WTC11 (cell line): ENCODE results near the gene EID2. TPM values are rescaled to one million over a fixed set of nuclear protein-coding genes. Genes with fewer than 3 reads are reported as not detected.

Experiments
- ATAC-seq: fragments of 200-7000 bp; cut with Tn5 transposase; 2 replicates; pipeline ENCODE4 v1.10.0; 2021; ENCODE audit warnings: mild to moderate bottlenecking, moderate library complexity
- CTCF ChIA-PET: fragments of 300-600 bp; sonication (Branson Sonifier 250); formaldehyde crosslinking; loops from one replicate; lab custom pipeline; 2021; ENCODE audit warnings: antibody characterized with exemption; lab: Charles Lee
- POLR2A ChIA-PET: fragments of 350-600 bp; sonication (Branson Sonifier 250); formaldehyde crosslinking; loops from one replicate; lab custom pipeline; 2021; ENCODE audit warnings: antibody characterized with exemption; lab: Charles Lee
- DNase-seq: peaks from one replicate; pipeline ENCODE4 v3.0.0; 2021; ENCODE audit warnings: low spot score
- H3K27ac Mint-ChIP-seq: 2 replicates; pipeline ENCODE4 v1.8.0; 2021; ENCODE audit warnings: mixed read lengths
- H3K27me3 Mint-ChIP-seq: 2 replicates; pipeline ENCODE4 v1.8.0; 2021; ENCODE audit warnings: low read depth, mild to moderate bottlenecking, moderate library complexity, mixed read lengths
- H3K36me3 Mint-ChIP-seq: 2 replicates; pipeline ENCODE4 v1.8.0; 2021; ENCODE audit warnings: mixed read lengths
- H3K4me1 Mint-ChIP-seq: 2 replicates; pipeline ENCODE4 v1.8.0; 2022; ENCODE audit warnings: mixed read lengths
- H3K4me3 Mint-ChIP-seq: 2 replicates; pipeline ENCODE4 v1.8.0; 2021; ENCODE audit warnings: mild to moderate bottlenecking, moderate library complexity, mixed read lengths
- H3K9me3 Mint-ChIP-seq: 2 replicates; pipeline ENCODE4 v1.8.0; 2021; ENCODE audit warnings: mixed read lengths
- ARID4B ChIP-seq: sonication (generic); formaldehyde crosslinking; IDR thresholded peaks from 2 replicates; pipeline ENCODE4 v1.8.0; 2023; ENCODE audit warnings: missing genetic modification reagents, mild to moderate bottlenecking, borderline replicate concordance
- E2F5 ChIP-seq: sonication (generic); formaldehyde crosslinking; IDR thresholded peaks from 2 replicates; pipeline ENCODE4 v1.8.1; 2022; ENCODE audit warnings: mild to moderate bottlenecking, moderate library complexity, missing genetic modification reagents
- EMX1 ChIP-seq: fragments of 250-450 bp; sonication (Bioruptor Pico); IDR thresholded peaks from 2 replicates; pipeline ENCODE4 v1.8.0; 2021; ENCODE audit warnings: mild to moderate bottlenecking
- ESRRA ChIP-seq: sonication (generic); formaldehyde crosslinking; IDR thresholded peaks from 2 replicates; pipeline ENCODE4 v1.8.1; 2022; ENCODE audit warnings: mild to moderate bottlenecking, missing genetic modification reagents, borderline replicate concordance
- ETV6 ChIP-seq: sonication (generic); formaldehyde crosslinking; IDR thresholded peaks from 2 replicates; pipeline ENCODE4 v1.8.1; 2022; ENCODE audit warnings: mild to moderate bottlenecking, missing genetic modification reagents
- FOXP4 ChIP-seq: sonication (generic); formaldehyde crosslinking; IDR thresholded peaks from 2 replicates; pipeline ENCODE4 v1.8.0; 2022; ENCODE audit warnings: mild to moderate bottlenecking, missing genetic modification reagents
- GABPB1 ChIP-seq: sonication (generic); formaldehyde crosslinking; IDR thresholded peaks from 2 replicates; pipeline ENCODE4 v1.8.1; 2023; ENCODE audit warnings: mild to moderate bottlenecking, missing genetic modification reagents
- JUN ChIP-seq: sonication (generic); formaldehyde crosslinking; IDR thresholded peaks from 2 replicates; pipeline ENCODE4 v1.8.0; 2023; ENCODE audit warnings: mild to moderate bottlenecking, missing genetic modification reagents
- MAX ChIP-seq: sonication (generic); formaldehyde crosslinking; IDR thresholded peaks from 2 replicates; pipeline ENCODE4 v1.8.0; 2022; ENCODE audit warnings: mild to moderate bottlenecking, missing genetic modification reagents
- MYBL2 ChIP-seq: sonication (generic); formaldehyde crosslinking; IDR thresholded peaks from 2 replicates; pipeline ENCODE4 v1.8.1; 2023; ENCODE audit warnings: mild to moderate bottlenecking, moderate library complexity, missing genetic modification reagents
- NR1H2 ChIP-seq: sonication (generic); formaldehyde crosslinking; IDR thresholded peaks from 2 replicates; pipeline ENCODE4 v1.9.0; 2021; ENCODE audit warnings: mild to moderate bottlenecking, moderate library complexity, missing genetic modification reagents
- RELA ChIP-seq: sonication (generic); formaldehyde crosslinking; IDR thresholded peaks from 2 replicates; pipeline ENCODE4 v1.8.1; 2022; ENCODE audit warnings: missing genetic modification reagents, mild to moderate bottlenecking, borderline replicate concordance
- SMAD3 ChIP-seq: sonication (generic); formaldehyde crosslinking; IDR thresholded peaks from 2 replicates; pipeline ENCODE4 v1.8.0; 2022; ENCODE audit warnings: missing genetic modification reagents, mild to moderate bottlenecking, borderline replicate concordance
- SP1 ChIP-seq: sonication (generic); formaldehyde crosslinking; conservative IDR thresholded peaks from 2 replicates; pipeline ENCODE4 v1.8.1; 2022; ENCODE audit warnings: missing genetic modification reagents
- TEAD1 ChIP-seq: sonication (generic); formaldehyde crosslinking; IDR thresholded peaks from 2 replicates; pipeline ENCODE4 v1.8.0; 2022; ENCODE audit warnings: mild to moderate bottlenecking, missing genetic modification reagents
- ZBTB21 ChIP-seq: sonication (generic); formaldehyde crosslinking; IDR thresholded peaks from 2 replicates; pipeline ENCODE4 v1.8.1; 2023; ENCODE audit warnings: mild to moderate bottlenecking, missing genetic modification reagents, borderline replicate concordance
- ZNF232 ChIP-seq: sonication (generic); formaldehyde crosslinking; IDR thresholded peaks from 2 replicates; pipeline ENCODE4 v1.8.0; 2022; ENCODE audit warnings: mild to moderate bottlenecking, missing genetic modification reagents
- ZNF281 ChIP-seq: sonication (generic); formaldehyde crosslinking; IDR thresholded peaks from 2 replicates; pipeline ENCODE4 v1.8.0; 2023; ENCODE audit warnings: mild to moderate bottlenecking, missing genetic modification reagents
- ZNF317 ChIP-seq: sonication (generic); formaldehyde crosslinking; IDR thresholded peaks from 2 replicates; pipeline ENCODE4 v1.8.1; 2023; ENCODE audit warnings: low read depth, mild to moderate bottlenecking, moderate library complexity, missing genetic modification reagents, borderline replicate concordance
- ZNF416 ChIP-seq: fragments of 250-450 bp; sonication (Bioruptor Pico); IDR thresholded peaks from 2 replicates; pipeline ENCODE4 v1.9.0; 2021; ENCODE audit warnings: mild to moderate bottlenecking, inconsistent platforms
- ZNF512 ChIP-seq: sonication (generic); formaldehyde crosslinking; IDR thresholded peaks from 2 replicates; pipeline ENCODE4 v1.8.1; 2022; ENCODE audit warnings: missing genetic modification reagents, borderline replicate concordance
- total RNA-seq: library from RNA; stranded (reverse); gene quantifications from 3 replicates; pipeline ENCODE4 v1.2.3, GENCODE V29; 2021

The EID2 gene
- total RNA-seq, 1 experiment from 2014 or later = 21.5 TPM

GRCh38 chr19:39497996-39498797, 41.8 kb downstream of the EID2 start:
- H3K27me3 Mint-ChIP-seq = peaks cover 50% of the 10 kb centered on the region
- ATAC-seq (peak; percentile 71), DNase-seq (peak; percentile 88)
- H3K4me1 Mint-ChIP-seq = peaks cover 34% of the 10 kb centered on the region
- POLR2A ChIA-PET = interaction anchor here (1.0 to 1.9 kb wide), 5 partner anchors 8 to 107 kb away, joined by 3 to 11 read pairs (median 4); partner anchors contain the start of genes MED29, PAF1, RPS16 and TIMM50
- H3K36me3 Mint-ChIP-seq = peaks cover 7% of the 10 kb centered on the region; the same call in 1 of the 2 replicates
- H3K27ac Mint-ChIP-seq = peak overlapping the region; percentile 2
- CTCF ChIA-PET = interaction anchor here (0.6 to 3.9 kb wide), 23 partner anchors 8 to 1103 kb away, joined by 3 to 56 read pairs (median 4); partner anchors contain the start of genes DYRK1B, EID2B, LTBP4 and MED29
- H3K9me3 Mint-ChIP-seq = no peaks in the 10 kb centered on the region
- H3K4me3 Mint-ChIP-seq = peak overlapping the region; percentile 73
- TF ChIP-seq MYBL2 (no peak), ETV6 (peak; percentile 39; the same call in 1 of the 2 replicates), TEAD1 (peak; percentile 56; the same call in 1 of the 2 replicates), ZNF232 (CRISPR knock-in tag) (0 out of 2 replicates have a peak, but pooled peaks have one; percentile 35), ZNF416 (CRISPR knock-in tag) (0 out of 2 replicates have a peak, but pooled peaks have one; percentile 37), SMAD3 (0 out of 2 replicates have a peak, but pooled peaks have one; percentile 12), GABPB1 (CRISPR knock-in tag) (no peak), MAX (CRISPR knock-in tag) (peak; percentile 81), ARID4B (CRISPR knock-in tag) (0 out of 2 replicates have a peak, but pooled peaks have one; percentile 39), ESRRA (CRISPR knock-in tag) (no peak), EMX1 (0 out of 2 replicates have a peak, but pooled peaks have one; percentile 35), ZNF281 (CRISPR knock-in tag) (0 out of 2 replicates have a peak, but pooled peaks have one; percentile 54), ZNF317 (CRISPR knock-in tag) (no peak)

- H3K4me3 Mint-ChIP-seq = peak overlapping the region; percentile 33; the same call in 1 of the 2 replicates
- CTCF ChIA-PET = interaction anchor here (0.6 to 3.9 kb wide), 19 partner anchors 9 to 336 kb away, joined by 3 to 56 read pairs (median 4); partner anchors contain the start of genes DYRK1B, EID2B, MED29 and PAF1
- H3K9me3 Mint-ChIP-seq = no peaks in the 10 kb centered on the region
- peaks cover 7% of the 10 kb centered on the region; the same call in 1 of the 2 replicates for H3K36me3 Mint-ChIP-seq
- peaks cover 46% of the 10 kb centered on the region for H3K27me3 Mint-ChIP-seq
- H3K27ac Mint-ChIP-seq = no peak overlapping the region
- DNase-seq = no peak
- POLR2A ChIA-PET = interaction anchor here (0.6 to 1.9 kb wide), 5 partner anchors 9 to 107 kb away, joined by 3 to 11 read pairs (median 4); partner anchors contain the start of genes MED29, PAF1 and RPS16
- ATAC-seq = no peak
- peaks cover 38% of the 10 kb centered on the region for H3K4me1 Mint-ChIP-seq
- TF ChIP-seq ZBTB21 (CRISPR knock-in tag) (no peak; the same call in 1 of the 2 replicates), FOXP4 (CRISPR knock-in tag) (peak; percentile 43; the same call in 1 of the 2 replicates), JUN (CRISPR knock-in tag) (no peak), NR1H2 (no peak), SP1 (CRISPR knock-in tag) (peak; percentile 61; the same call in 1 of the 2 replicates), ZNF512 (CRISPR knock-in tag) (no peak), E2F5 (CRISPR knock-in tag) (peak; percentile 41; the same call in 1 of the 2 replicates), ZNF317 (CRISPR knock-in tag) (no peak), ZNF232 (CRISPR knock-in tag) (no peak), RELA (CRISPR knock-in tag) (no peak), MYBL2 (no peak)
These were observed 42.3 kb downstream of the EID2 start for GRCh38 chr19:39497701-39497995.
